GM19397 (cell line): Measurements from ENCODE around the gene DCAF12L2.
"Not testable (repeated sequence)": the region's sequence is repeated elsewhere in the genome, so short reads cannot be mapped to it uniquely, and the experiment has no call there.

ENCODE experiments used
- ATAC-seq: cut with Tn5 transposase; IDR thresholded peaks from one replicate; pipeline ENCODE4 v1.9.1; 2021; ENCODE audit warnings: mild to moderate bottlenecking, moderate library complexity; ENCODE audit not compliant: unreplicated experiment

Gene DCAF12L2

DNA sequence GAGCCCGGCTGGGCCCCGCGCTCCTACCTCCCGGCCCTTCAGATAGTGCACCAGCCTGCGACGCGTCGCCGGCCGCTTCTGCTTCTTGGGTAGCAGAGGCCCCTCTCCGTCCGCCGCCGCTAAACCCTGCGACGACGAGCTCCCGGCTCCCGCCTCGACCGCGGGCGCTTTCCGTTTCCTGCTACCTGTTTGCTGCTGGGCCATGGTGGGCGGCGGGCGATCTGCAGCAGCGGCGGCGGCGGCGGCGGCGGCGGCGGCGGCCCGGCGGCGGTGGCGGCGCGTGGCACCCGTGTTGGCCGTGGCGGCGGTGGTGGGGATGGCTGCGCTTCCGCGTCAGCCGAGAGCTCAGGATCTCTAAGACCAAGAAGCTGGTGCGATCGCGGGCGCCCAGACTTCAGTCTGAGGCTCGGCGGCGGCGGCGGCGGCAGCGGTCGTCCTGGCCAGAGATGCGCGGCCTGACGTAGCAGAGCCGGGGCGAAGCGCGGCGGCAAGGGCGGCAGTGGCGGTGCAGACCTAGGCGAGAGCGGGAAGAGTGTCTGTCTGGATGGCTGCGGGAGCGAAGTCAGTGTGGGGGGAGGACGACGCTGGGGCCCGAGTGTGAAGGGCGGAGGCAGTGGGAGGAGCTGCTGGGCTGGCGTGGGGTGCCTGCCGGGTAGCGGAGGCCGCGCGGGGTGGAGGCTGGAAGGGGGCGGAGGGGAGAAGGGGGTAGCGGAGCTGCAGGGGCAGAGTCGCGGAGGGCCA lies at the start of gene DCAF12L2:
DCAF12L2 (minus strand) TSS at position 569 of the 741 bp plus-strand sequence; CDS start at position 204, 365 bp downstream.
- ATAC-seq = no peak

DNA sequence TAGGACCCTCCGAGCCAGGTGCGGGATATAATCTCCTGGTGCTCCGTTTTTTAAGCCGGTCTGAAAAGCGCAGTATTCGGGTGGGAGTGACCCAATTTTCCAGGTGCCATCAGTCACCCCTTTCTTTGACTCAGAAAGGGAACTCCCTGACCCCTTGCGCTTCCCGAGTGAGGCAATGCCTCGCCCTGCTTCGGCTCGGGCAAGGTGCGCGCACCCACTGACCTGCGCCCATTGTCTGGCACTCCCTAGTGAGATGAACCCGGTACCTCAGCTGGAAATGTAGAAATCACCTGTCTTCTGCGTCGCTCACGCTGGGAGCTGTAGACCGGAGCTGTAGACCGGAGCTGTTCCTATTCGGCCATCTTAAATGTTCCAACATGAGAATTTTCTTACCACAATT lies 24.8 kb upstream of the DCAF12L2 start:
- ATAC-seq = not testable (repeated sequence)

DNA sequence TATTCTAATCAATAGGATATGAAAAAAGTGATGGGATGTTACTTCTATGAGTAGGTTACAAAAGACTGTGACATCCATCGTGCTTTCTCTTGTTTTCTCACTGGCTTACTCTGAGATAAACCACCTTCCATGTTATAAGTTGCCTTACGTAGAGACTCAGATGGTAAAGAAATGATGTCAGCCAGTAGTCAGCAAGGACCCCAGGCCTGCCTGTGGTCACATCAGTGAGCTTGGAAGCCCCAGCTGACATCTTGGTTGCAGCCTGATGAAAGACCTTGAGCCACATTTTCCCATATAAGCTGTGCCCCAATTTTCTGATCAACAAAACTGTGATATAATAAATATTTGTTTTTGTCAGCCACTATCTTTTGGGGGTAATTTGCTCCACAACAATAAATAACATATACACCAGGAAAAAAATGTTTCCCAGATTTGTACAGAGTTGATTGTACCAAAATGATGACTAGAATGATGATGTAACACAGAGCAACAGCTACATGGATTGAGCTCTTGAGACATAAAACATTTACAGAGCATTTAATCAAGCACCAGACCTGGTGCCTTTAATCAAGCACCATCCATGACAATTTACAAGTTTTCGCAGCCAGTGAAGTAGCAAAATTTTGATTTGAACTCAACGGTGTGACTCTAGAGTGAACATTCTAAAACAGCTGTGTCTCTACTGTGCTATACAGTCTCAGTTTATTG lies 11.2 kb upstream of the DCAF12L2 start:
- no peak for ATAC-seq

DNA sequence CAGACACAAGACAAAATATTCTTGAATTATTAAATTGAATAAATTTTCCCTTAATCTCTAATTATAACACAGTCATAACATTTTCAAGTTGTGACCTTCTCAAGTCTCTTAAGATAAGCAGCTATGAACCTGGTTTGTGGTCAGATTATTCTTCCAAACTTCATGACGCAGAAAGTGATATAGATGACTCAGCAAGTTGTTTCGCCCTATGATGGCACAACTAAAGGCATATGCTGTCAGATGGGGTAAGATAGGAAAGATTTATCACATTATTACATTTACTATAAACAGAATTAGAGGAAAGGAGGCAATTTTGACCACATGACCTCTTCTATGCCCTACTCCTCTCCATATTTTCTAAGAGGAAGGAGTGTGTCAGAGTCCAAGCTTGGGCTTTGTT lies 4.6 kb upstream of the DCAF12L2 start:
- no peak for ATAC-seq

DNA sequence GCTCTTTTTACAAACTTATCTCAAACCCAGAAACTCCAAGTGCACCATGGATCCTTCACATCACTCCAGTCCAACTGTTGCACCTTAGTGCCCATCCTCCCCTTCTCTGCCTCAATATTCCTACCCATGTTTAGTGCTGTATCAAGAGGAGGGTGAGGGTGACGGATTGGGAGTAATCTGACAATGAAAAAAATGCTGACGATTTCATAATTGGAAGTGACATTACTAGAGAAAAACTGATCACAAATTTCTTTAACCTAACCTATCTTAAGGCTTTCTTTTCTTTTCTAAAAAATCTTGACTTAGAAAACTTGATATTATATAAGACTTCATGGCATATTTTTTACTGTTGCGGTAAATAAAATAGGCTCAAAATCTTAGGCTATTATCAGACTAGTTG lies 1.5 kb upstream of the DCAF12L2 start:
- ATAC-seq = no peak

DNA sequence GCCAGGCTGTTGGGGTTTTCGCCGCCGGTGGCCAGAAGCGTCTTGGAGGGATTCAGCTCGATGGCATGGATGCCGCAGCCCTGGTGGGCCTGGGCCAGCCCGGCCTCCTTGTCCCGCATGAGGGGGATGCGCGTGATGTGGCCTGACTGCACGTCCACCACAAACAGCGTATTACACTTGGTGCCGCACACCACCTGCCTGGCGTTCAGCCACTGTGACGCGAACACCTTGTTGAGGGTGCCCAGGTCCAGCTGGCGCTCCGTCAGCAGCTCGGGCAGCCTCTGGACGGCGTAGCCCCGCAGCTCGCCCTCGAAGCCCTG lies 728 bp downstream of the DCAF12L2 start:
- no peak for ATAC-seq

DNA sequence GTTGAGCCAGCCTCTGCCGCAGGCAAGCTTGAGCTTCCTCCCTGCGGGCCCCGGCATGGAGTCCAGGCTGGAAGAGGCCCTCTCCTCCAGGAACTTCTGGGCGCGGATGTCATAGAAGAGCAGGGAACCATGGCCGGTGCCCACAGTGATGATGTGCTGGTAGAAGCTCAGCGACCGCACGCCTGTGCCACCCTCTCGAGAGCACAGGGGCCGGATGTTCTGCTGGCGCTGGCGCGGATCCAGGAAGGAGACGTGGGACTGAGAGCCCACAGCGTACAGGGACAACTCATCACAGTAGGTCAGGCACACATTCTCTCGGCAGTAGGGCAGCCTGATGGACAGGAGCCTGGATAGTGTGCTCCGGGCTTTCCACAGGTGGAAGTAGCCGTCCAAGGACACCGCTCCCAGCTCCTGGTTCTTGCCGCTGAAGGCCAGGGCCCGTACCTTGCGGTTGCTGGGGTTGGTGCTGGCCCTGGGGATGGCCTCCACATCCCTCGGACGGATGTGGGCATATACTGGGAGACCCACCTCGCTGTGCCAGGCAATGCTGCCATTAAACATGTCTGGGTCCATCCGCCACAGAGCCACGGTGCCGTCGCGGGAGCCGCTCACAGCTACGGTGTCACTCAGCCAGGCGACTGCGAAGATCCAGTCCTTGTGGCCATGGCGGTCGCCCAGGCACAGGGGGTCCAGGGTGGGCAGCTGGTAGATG lies 1.2 kb downstream of the DCAF12L2 start:
- no peak for ATAC-seq

DNA sequence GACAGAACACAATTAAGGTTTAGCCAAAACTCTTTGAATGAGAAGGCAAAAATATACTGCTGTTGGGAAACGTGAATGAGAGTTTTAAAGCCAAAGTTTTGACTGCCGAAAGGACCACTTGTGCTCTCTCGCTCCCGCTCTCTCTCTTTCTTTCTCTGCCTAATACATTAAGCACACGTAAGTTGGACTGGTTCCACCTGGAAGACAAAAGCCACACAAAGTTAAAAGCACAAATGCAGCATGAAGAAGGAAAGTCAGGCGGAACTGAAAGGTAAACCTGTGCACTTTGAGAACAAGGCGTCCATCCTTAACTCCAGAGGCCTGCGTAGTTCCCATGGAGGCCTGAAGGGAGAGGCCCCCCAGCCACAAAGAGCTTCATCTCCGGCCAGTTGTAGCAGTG lies 1.9 kb downstream of the DCAF12L2 start:
- no peak for ATAC-seq

DNA sequence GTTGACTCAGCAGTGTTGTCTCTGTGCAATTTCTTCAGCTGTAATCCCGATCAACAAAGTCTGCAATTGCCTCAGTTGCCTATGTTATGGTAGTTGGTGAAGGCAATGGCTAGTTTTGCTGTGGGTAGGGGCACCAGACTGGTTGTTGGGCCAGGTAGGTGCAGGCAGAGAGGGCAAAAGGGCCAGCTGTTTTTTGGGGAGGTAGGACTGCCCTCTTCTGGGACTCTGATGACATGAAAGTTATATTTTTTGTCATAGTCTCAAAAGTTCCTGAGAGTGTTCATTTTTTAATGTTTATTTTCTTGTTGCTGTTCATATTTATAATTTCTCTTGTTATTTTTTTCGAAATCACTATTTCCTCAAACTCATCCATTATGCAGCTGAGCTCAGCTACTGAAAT lies 25.1 kb downstream of the DCAF12L2 start:
- ATAC-seq = no peak

DNA sequence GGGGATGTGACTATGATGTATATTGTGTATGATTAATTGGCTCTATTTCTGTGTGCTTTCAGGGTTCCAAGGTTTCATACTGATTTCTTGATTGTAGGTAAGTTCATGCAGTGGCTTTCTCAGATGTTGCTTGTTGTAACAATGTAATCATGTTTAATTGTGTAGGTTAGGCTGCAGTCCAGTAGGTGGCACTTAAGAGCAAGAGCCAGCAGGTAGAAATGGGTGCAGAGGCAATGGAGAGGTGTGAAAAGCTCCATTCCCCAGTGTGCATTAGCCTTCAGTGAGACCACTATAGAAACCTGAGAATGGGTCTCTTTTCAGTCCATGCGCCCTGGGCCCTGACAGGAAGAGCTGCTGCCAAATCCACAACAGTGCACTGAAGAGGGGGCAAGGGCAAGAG lies 28.2 kb downstream of the DCAF12L2 start:
- ATAC-seq = no peak

DNA sequence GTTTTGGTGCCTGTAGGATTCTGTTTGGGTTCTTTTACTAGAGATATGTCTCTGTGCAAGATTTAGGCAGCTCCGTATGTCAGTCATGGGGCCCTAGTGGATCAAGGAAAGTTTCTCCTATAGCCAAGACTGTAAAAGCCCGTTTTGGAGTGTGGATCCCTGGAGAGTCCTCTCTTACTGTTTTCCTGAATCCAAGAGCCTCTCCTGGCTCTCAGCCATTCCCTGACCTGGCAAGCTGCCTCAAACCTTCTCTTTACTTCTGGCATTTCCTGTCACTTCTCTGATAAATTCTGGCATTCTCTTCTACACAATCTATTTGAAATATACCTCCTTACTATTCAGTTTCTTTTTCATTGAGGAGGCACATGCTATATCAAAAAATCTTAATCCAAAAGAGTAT lies 41.4 kb downstream of the DCAF12L2 start:
- no peak for ATAC-seq
